SHP77 (cell line): ENCODE data around the gene CAMTA1.

Source experiments
- DNase-seq, 2 experiments: peaks; one replicate each; lab custom pipeline; 2025; lab: John Stamatoyannopoulos, UW

Gene CAMTA1

DNA sequence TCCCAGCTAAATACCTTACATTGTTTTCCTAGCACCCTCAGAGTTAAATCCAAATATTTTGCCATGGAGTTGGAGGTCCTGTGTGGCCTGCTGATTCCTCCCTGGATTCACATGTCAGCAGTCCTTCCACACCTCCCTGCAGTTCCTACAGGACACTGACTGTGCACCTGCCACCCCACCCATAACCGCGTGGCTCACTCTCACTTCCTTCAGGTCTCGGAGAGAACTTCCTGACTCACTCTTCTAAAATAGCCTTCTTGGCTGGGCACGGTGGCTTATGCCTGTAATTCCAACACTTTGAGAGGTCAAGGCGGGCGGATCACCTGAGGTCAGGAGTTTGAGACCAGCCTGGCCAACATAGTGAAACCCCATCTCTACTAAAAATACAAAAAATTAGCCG, 8.4 kb upstream of the CAMTA1 start:
- no peak for DNase-seq

DNA sequence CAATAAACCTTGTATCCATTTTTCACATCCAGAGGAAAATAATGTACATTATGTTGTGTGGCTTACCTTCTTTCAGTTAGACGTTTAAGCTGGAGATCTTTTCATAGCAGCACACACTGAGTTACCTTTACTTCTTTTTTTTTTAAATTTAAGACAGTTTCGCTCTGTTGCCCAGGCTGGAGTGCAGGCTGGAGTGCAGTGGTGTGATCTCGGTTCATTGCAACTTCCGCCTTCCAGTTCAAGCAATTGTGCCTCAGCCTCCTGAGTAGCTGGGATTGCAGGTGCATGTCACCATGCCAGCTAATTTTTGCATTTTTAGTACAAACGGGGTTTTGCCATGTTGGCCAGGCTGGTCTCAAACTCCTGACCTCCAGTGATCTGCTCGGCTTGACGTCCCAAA, 7.4 kb upstream of the CAMTA1 start:
- DNase-seq, result no peak

GRCh38 chr1:6779089-6779805, 6.0 kb upstream of the CAMTA1 start:
- DNase-seq, result no peak

GRCh38 chr1:6782151-6782550, 3.1 kb upstream of the CAMTA1 start:
- no peak for DNase-seq

DNA sequence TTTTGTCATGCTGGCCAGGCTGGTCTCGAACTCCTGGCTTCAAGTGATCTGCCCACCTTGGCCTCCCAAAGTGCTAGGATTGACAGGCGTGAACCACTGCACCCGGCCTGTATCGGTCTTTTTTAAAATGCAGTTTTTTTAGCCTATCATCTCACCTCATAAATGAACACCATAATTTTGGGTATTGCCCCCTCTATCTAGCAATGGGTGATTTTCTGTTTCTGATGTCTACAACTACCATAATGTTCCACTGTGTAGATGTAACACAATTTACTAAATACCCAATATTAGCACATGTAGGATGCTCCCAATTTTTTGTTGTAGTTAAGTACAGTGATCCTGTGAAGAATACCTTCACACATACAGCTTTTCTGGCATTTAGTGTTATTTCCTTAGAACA, 2.0 kb upstream of the CAMTA1 start:
- DNase-seq, result no peak

DNA sequence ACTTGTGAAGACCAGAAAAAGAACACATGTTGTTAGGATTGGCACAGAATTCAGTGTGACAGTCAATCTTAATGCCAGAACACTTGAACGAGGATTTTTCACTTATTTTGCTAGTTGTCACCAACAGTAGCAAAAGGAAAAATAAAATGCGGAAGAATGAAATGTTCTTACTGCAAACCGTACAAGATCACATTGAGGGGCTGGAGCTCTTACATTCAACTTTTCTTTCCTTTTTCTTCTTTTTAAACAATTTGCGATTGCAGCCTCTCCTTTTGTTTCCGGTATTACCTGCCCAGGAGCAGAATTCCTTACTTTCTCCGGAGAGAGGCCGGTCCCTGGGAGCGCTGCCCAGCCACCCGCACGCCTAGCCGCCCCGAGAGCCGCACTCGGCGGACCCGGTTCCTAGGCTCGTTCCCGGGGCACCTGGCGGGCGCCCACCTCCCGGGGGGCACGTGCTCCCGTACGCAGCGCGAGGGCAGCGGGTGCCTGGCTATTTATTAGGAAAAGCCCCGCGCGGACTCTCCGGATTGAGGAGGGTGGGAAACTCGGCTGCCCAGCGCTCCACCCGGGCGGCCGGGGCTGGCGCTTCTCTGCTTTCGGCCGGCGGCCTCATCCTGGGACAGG, 1.2 kb upstream of the CAMTA1 start:
- peak in 1 of 2 experiments; percentile 52 for DNase-seq

- DNase-seq, result peak; percentile 99 to 100
Measured at GRCh38 chr1:6784560-6785317, 515 bp upstream of the CAMTA1 start.

DNA sequence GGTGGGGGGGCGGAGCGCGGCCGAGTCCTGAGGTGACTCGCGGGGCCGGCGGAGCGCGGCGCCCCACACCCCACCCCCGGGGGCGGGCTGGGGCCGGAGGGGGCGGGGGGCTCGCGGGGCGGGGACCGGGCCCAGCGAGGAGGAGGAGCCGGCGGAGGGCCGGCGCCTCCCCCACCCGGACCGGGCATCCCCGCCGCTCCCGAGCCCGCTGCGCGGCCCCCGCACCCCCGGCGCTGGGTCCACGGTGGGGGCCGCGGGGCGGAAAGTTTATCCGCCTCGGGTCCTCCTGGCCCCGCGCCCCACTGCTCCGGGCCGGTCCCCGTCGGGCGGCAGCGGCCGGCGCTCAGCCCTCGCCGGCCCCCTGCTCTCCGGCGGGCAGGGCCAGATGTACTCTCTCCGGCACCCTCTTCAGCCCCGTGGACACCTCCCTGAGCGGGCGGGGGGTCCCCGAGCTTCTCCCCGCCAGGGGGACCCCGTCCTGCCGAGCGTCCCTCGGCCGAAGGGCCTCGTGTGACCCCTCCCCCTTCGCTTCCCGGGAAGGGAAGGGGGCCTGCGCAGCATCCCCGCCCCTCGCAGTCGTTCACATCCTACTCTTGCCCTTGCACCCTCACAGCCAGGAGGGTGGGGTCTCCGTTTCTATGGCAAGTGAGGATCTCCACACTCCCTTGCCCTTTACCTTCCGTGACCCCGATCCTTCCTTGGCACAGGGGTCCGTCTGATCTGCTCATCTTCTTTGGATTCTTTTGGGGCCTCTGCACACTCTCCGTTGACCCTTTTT, 663 bp downstream of the CAMTA1 start:
- peak in 1 of 2 experiments; percentile 13 for DNase-seq

GRCh38 chr1:6788946-6789345, 3.7 kb downstream of the CAMTA1 start:
- DNase-seq, result no peak

GRCh38 chr1:6790146-6790545, 4.9 kb downstream of the CAMTA1 start:
- no peak for DNase-seq

GRCh38 chr1:6794164-6794563, 8.9 kb downstream of the CAMTA1 start:
- peak in 1 of 2 experiments; percentile 11 for DNase-seq

DNA sequence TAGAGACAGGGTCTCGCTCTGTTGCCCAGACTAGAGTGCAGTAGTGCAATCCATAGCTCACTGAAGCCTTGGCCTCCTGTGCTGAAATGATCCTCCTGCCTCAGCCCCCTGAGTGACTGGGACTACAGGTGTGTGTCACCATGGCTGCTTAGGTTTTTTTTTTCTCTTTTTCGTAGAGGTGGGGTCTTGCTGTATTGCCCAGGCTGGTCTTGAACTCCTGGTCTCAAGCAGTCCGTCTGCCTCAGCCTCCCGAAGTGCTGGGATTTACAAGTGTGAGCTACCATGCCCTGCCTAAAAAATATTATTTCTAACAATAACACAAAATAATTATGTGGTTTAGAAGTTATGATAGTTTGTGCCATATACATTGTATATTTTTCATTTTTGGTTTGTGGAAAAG, 9.9 kb downstream of the CAMTA1 start:
- DNase-seq, result no peak

GRCh38 chr1:6795661-6796060, 10.4 kb downstream of the CAMTA1 start:
- DNase-seq, result no peak

DNA sequence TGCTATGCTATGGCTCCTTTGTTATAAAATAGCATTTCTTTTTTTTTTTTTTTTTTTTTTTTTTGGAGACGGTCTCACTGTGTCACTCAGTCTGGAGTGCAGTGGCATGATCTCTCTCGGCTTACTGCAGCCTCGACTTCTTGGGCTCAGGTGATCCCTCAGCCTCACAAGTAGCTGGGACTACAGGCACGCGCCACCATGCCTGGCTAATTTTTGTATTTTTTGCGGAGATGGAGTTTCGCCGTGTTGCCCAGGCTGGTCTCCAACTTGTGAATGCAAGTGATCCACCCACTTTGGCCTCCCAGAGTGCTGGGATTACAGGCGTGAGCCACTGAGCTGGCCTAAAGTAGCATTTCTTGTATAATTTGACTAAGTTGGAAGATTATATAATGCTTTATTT, 10.8 kb downstream of the CAMTA1 start:
- no peak for DNase-seq

GRCh38 chr1:6799499-6799898, 14.2 kb downstream of the CAMTA1 start:
- DNase-seq, result no peak

DNA sequence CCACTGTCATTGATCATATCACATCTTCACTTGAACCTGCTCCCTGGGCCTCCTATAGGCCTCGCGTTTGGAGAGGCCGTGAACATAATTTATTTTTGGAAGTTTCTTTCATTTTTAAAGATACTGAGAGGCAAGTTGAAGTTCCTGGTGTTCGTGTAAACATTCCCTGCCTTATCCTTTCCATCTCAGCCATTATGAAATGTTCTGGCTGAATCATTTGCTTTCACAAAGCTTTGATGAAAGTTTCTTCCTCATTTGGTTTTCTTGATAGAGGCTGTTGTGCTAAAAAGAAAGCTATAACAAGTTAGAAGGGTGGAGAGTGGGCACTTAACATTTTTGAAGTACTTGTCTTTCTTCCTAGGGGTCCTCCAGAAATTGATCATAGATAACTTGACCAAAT, 15.5 kb downstream of the CAMTA1 start:
- no peak for DNase-seq

DNA sequence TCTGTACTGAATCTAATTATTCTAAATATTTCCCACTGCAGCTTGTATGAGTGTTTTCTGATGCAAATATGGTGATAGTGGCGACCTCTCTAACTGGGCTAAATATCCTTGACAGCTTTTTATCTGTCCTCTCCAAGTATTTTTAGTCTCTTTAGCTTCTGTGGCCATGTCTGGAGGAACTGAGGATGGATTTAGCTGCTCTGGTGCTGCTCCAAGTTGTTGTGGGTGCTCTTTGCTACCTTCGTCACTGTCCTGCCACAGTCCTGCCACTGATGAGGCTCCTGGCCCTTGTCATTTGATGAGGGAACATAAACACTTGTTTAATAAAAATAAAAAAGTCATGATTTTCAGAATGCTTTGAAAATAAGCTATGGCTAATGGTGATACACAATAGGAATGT, 15.9 kb downstream of the CAMTA1 start:
- no peak for DNase-seq

DNA sequence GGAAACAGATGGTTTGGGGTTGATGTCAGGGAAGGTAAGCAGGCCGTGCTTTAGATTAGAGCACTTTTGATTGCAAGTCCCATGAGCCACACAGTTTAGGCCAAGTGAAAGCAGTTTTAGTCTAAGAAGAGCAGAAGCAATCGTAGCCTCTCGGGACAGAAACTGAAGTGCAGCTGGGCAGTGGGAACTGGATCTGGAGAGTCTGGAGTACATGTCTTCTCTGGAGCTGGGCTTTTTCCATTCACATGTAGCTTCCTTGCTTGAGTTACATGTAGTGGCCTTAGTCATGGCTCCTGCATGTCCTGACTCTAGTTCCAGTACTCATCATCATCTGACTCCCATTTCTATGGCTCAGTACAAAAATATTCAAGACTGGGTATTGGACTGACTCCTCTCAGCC, 16.7 kb downstream of the CAMTA1 start:
- DNase-seq, result no peak

GRCh38 chr1:6802454-6802853, 17.2 kb downstream of the CAMTA1 start:
- DNase-seq, result no peak

GRCh38 chr1:6802893-6803292, 17.6 kb downstream of the CAMTA1 start:
- no peak for DNase-seq

DNA sequence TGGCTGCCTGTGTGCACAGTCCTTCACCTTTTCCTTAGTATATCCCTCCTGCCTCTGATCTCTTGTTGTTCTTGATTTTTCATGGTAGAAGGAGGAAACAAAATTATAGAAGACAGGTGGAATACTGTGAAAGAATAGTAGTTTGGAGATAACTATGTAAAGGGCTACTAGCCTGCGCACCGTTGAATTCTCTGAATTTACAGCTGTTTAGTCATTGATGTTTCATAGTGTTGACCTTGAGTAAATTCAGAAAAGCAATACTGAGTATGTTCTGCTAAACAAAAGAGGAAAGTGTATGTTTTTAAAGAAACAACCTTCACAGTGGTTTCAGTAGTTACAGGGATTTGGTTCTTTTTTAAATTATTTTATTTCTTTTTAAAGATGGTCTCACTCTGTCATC, 18.1 kb downstream of the CAMTA1 start:
- DNase-seq, result no peak

GRCh38 chr1:6805004-6805416, 19.8 kb downstream of the CAMTA1 start:
- DNase-seq, result no peak
